PC-9 (cell line): Measurements from ENCODE around the gene MLYCD. TPM values are rescaled to one million over a fixed set of nuclear protein-coding genes. Genes with fewer than 3 reads are reported as not detected.

Experiments
- BruUV-seq: library from RNA; stranded (reverse); fragments of 400-500 nt; replicated peaks from 2 replicates; lab custom pipeline; 2021; lab: Mats Ljungman, UMichigan
- CTCF ChIA-PET: fragments of 300-600 bp; sonication (Branson Sonifier 250); formaldehyde crosslinking; loops from one replicate; lab custom pipeline; 2022; ENCODE audit warnings: antibody characterized with exemption; lab: Charles Lee
- POLR2A ChIA-PET: fragments of 300-600 bp; sonication (Branson Sonifier 250); formaldehyde crosslinking; loops from one replicate; lab custom pipeline; 2022; ENCODE audit warnings: antibody characterized with exemption; ENCODE audit not compliant: unreplicated experiment; lab: Charles Lee
- DNase-seq, 2 experiments: peaks; one replicate each; pipeline versions ENCODE4 v3.0.0 to v3.0.0-alpha.2; 2015 to 2022; ENCODE audit warnings: mixed read lengths in 1 of 2
- H2AFZ ChIP-seq: fragments of 200-600 bp; sonication (generic); 2 replicates; pipeline ENCODE4 v1.8.1; 2017; ENCODE audit warnings: antibody characterized with exemption
- H3F3A ChIP-seq: fragments of 200-600 bp; sonication (generic); 2 replicates; pipeline ENCODE4 v1.8.1; 2017; ENCODE audit warnings: antibody characterized with exemption, mild to moderate bottlenecking, low read depth; ENCODE audit not compliant: insufficient read depth
- H3K27ac ChIP-seq: fragments of 200-600 bp; sonication (generic); 2 replicates; pipeline ENCODE4 v1.6.1; 2016; ENCODE audit warnings: mixed run types
- H3K27me3 ChIP-seq: fragments of 200-600 bp; sonication (generic); 2 replicates; pipeline ENCODE4 v1.6.1; 2016; ENCODE audit warnings: low read depth, mixed run types; ENCODE audit not compliant: insufficient read depth
- H3K36me3 ChIP-seq: fragments of 200-600 bp; sonication (generic); 2 replicates; pipeline ENCODE4 v1.6.1; 2016; ENCODE audit warnings: low read depth, mixed run types
- H3K4me1 ChIP-seq: fragments of 200-600 bp; sonication (generic); replicated peaks from 2 replicates; pipeline ENCODE4 v1.6.1; 2016; ENCODE audit warnings: mixed run types; ENCODE audit not compliant: insufficient read depth
- H3K4me2 ChIP-seq: fragments of 200-600 bp; sonication (generic); 2 replicates; pipeline ENCODE4 v1.6.1; 2017; ENCODE audit warnings: mixed run types
- H3K4me3 ChIP-seq: fragments of 200-600 bp; sonication (generic); 2 replicates; pipeline ENCODE4 v1.6.1; 2016; ENCODE audit warnings: mixed run types
- H3K79me2 ChIP-seq: fragments of 200-600 bp; sonication (generic); 2 replicates; pipeline ENCODE4 v1.6.1; 2017; ENCODE audit warnings: low read depth, mixed run types
- H3K9me2 ChIP-seq: fragments of 200-600 bp; sonication (generic); 2 replicates; pipeline ENCODE4 v1.8.1; 2017; ENCODE audit warnings: mild to moderate bottlenecking; ENCODE audit not compliant: insufficient read depth
- H3K9me3 ChIP-seq: fragments of 200-600 bp; sonication (generic); 2 replicates; pipeline ENCODE4 v1.8.1; 2016; ENCODE audit warnings: low read depth; ENCODE audit not compliant: insufficient read depth
- H4K20me1 ChIP-seq: fragments of 200-600 bp; sonication (generic); 2 replicates; pipeline ENCODE4 v1.8.1; 2017; ENCODE audit not compliant: insufficient read depth
- EZH2 ChIP-seq: fragments of 200-600 bp; sonication (generic); IDR thresholded peaks from 2 replicates; pipeline ENCODE4 v1.8.0; 2017; ENCODE audit warnings: antibody characterized with exemption, low read depth
- intact Hi-C: fragments of 100-400 bp; cut with micrococcal nuclease; formaldehyde crosslinking; loops from one replicate; pipeline ENCODE4 v1.10.0; 2022; ENCODE audit not compliant: unreplicated experiment
- total RNA-seq: library from RNA; stranded (reverse); gene quantifications from 2 replicates; pipeline ENCODE4 v1.2.3, GENCODE V29; 2021
- TF ChIP-seq, protein P1 (sequence below): fragments of 200-600 bp; sonication (generic); conservative IDR thresholded peaks from 2 replicates; pipeline ENCODE4 v1.6.1; 2017; ENCODE audit warnings: mixed run types, antibody characterized with exemption, mild to moderate bottlenecking, moderate library complexity

The MLYCD gene
- total RNA-seq, 1 experiment from 2014 or later: 4.7 TPM

DNA sequence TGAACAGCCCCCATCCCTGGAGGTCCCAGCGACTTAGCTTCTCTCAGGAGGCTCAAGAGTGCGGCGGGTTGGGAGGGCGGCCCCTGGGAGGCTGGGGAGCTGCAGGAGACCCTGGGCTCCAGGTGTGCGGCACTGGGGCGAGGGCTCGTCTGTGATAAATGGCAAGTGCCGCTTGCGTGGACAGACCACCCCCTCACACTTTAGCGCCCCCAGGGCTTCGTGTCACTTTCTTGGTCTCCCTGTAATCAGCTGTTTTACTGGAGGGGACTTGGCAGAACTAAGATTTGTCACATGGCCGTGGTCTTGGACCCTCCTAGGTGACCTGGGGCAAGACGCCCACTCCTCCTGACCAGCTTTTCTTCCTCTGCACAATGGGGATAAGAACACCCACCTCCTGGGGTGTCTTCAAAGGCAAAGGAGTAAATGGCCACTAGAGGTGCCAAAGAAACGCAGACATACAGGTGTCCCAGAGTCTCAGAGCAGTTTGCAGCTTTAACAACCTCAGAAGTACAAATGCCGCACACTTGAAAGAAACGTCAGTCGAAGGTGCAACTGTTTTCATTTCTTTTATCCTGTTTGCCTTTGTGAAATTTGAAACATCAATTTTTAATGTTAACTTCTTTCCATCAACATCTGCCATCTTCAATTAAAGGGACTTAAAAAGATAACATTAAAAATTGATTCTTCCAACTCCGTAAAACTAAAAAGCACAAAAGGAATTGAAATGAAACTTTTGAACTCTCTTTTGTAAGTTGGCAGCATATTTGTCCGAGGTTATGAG, 55.1 kb downstream of the MLYCD start:
- Histone ChIP-seq H3K9me3 (no peaks in the 10 kb centered on the region), H3K4me2 (peak overlapping the region; percentile 94), H3K4me3 (peak overlapping the region; percentile 87), H2AFZ (peak overlapping the region; percentile 69; the same call in 1 of the 2 replicates), H4K20me1 (peaks cover 34% of the 10 kb centered on the region), H3K27me3 (no peaks in the 10 kb centered on the region), H3K27ac (peak overlapping the region; percentile 91), H3K9me2 (no peaks in the 10 kb centered on the region), H3K36me3 (no peaks in the 10 kb centered on the region), H3K79me2 (peaks cover 30% of the 10 kb centered on the region), H3F3A (peaks cover 12% of the 10 kb centered on the region; the same call in 1 of the 2 replicates), H3K4me1 (peaks cover 22% of the 10 kb centered on the region)
- ChIA-PET CTCF (interaction anchor here (0.7 to 2.0 kb wide), 5 partner anchors 27 to 111 kb away, joined by 3 to 13 read pairs (median 5); no protein-coding TSS in a partner anchor), POLR2A (interaction anchor here (0.9 kb wide), 1 partner anchor 60 kb away, joined by 31 read pairs; no protein-coding TSS in a partner anchor)
- DNase-seq: peak; percentile 27 to 67
- BruUV-seq: TSS peak; percentile 60
- TF ChIP-seq, protein P1, sequence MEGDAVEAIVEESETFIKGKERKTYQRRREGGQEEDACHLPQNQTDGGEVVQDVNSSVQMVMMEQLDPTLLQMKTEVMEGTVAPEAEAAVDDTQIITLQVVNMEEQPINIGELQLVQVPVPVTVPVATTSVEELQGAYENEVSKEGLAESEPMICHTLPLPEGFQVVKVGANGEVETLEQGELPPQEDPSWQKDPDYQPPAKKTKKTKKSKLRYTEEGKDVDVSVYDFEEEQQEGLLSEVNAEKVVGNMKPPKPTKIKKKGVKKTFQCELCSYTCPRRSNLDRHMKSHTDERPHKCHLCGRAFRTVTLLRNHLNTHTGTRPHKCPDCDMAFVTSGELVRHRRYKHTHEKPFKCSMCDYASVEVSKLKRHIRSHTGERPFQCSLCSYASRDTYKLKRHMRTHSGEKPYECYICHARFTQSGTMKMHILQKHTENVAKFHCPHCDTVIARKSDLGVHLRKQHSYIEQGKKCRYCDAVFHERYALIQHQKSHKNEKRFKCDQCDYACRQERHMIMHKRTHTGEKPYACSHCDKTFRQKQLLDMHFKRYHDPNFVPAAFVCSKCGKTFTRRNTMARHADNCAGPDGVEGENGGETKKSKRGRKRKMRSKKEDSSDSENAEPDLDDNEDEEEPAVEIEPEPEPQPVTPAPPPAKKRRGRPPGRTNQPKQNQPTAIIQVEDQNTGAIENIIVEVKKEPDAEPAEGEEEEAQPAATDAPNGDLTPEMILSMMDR: peak; percentile 75
- no peak for TF ChIP-seq EZH2
- intact Hi-C loops: loop anchor here (1.0 to 10.0 kb wide), 6 partner anchors 28 to 663 kb away; partner anchors contain the start of genes COTL1 and MEAK7

DNA sequence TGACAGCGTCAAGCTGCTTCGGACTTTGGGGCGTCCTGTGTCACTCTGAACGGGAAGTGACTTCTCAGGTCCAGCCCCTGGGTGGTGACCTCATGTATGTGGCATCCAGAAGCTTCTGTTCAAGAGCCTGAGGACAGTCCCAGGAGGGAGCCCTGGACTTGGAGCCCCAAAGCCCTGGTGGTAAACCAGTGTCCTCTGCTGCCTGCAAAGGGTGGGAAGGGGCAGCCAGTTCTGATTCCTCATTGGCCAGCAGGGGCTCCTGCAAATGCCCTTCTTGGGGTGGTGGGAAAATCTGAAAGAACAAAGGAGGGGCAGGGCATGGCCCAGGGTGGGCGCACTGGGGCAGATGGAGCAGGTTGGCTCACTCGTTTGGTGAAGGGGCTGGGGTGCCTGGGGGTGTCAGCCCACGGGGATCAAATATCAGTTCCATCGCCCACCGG, 55.7 kb downstream of the MLYCD start:
- H3K9me3 ChIP-seq: no peaks in the 10 kb centered on the region
- no peaks in the 10 kb centered on the region for H3K27me3 ChIP-seq
- H3K36me3 ChIP-seq: 0 out of 2 replicates have a peak, but pooled peaks cover 2% of the 10 kb centered on the region
- no peak overlapping the region for H2AFZ ChIP-seq
- H3K4me2 ChIP-seq: peak overlapping the region; percentile 94
- peak; percentile 61 to 86 for DNase-seq
- POLR2A ChIA-PET: interaction anchor here (0.9 kb wide), 1 partner anchor 60 kb away, joined by 31 read pairs; no protein-coding TSS in a partner anchor
- peaks cover 30% of the 10 kb centered on the region for H3K79me2 ChIP-seq
- H3K4me1 ChIP-seq: peaks cover 22% of the 10 kb centered on the region
- peak overlapping the region; percentile 91; the same call in 1 of the 2 replicates for H3K27ac ChIP-seq
- intact Hi-C loops: loop anchor here (5.0 to 10.0 kb wide), 5 partner anchors 88 to 663 kb away; partner anchors contain the start of genes COTL1, MEAK7 and SLC38A8
- peaks cover 12% of the 10 kb centered on the region; the same call in 1 of the 2 replicates for H3F3A ChIP-seq
- TF ChIP-seq, protein P1: no peak
- no peak for TF ChIP-seq EZH2
- BruUV-seq: no TSS peak
- CTCF ChIA-PET: interaction anchor here (1.0 to 2.0 kb wide), 2 partner anchors 60 to 89 kb away, joined by 3 to 11 read pairs; no protein-coding TSS in a partner anchor
- peak overlapping the region; percentile 87 for H3K4me3 ChIP-seq
- H3K9me2 ChIP-seq: no peaks in the 10 kb centered on the region
- H4K20me1 ChIP-seq: peaks cover 34% of the 10 kb centered on the region
